Gastroesophageal sphincter (tissue), 4 donors: ENCODE measurements around the gene GSAP. TPM values are rescaled to one million over a fixed set of nuclear protein-coding genes. Genes with fewer than 3 reads are reported as not detected.

Experiments
- ATAC-seq: fragments of 150-250 bp; one replicate; pipeline ENCODE4 v1.9.1; 2016; ENCODE audit warnings: mild to moderate bottlenecking, moderate library complexity
- H3K27ac ChIP-seq, 4 donors: fragments of 200-600 bp; sonication (generic) in 3 of 4; 1 replicate in 3 of 4; 2 replicates in 1 of 4; pipeline ENCODE4 v1.5.1; 2016 to 2019
- H3K27me3 ChIP-seq: fragments of 200-600 bp; sonication (generic); one replicate; pipeline ENCODE4 v1.5.1; 2019
- H3K36me3 ChIP-seq, 2 donors: fragments of 200-600 bp; sonication (generic); one replicate each; pipeline ENCODE4 v1.5.1; 2019; ENCODE audit warnings: control low read depth in 1 of 2
- H3K4me1 ChIP-seq, 3 donors: fragments of 200-600 bp; sonication (generic); 1 replicate in 2 of 3; 2 replicates in 1 of 3; pipeline ENCODE4 v1.5.1; 2016 to 2019; ENCODE audit warnings: control low read depth in 2 of 3
- H3K4me3 ChIP-seq, 2 donors: fragments of 200-600 bp; sonication (generic); one replicate each; pipeline ENCODE4 v1.5.1; 2019; ENCODE audit warnings: mild to moderate bottlenecking in 1 of 2, moderate library complexity in 1 of 2
- H3K9me3 ChIP-seq, 3 donors: fragments of 200-600 bp; sonication (generic); one replicate each; pipeline ENCODE4 v1.5.1; 2017 to 2019; ENCODE audit warnings: control low read depth in 2 of 3
- EP300 ChIP-seq: sonication (generic); formaldehyde crosslinking; IDR thresholded peaks from one replicate; pipeline ENCODE4 v1.6.1; 2017; ENCODE audit warnings: antibody characterized with exemption, mild to moderate bottlenecking
- POLR2A ChIP-seq, 2 donors: fragments of 450-650 bp; IDR thresholded peaks; one replicate each; pipeline ENCODE4 v1.6.1; 2017; ENCODE audit warnings: antibody characterized with exemption in 2 of 2, mild to moderate bottlenecking in 2 of 2, moderate library complexity in 1 of 2
- POLR2AphosphoS5 ChIP-seq: sonication (generic); formaldehyde crosslinking; IDR thresholded peaks from one replicate; pipeline ENCODE4 v1.6.1; 2017; ENCODE audit warnings: antibody characterized with exemption
- WGBS, 2 donors: methylation state at CpG; one replicate each; pipeline ENCODE4 v1.1.5; 2018; ENCODE audit warnings: low coverage in 1 of 2; 5-methylcytosine and 5-hydroxymethylcytosine counted together
- total RNA-seq, 4 donors: library from RNA; depleted of rRNA; stranded (reverse); fragments of >200 nt; gene quantifications; one replicate each; pipeline ENCODE4 v1.1.0, GENCODE V29; 2016
- TF ChIP-seq, protein P1 (sequence below), 4 experiments: fragments of 200-600 bp in 2 of 4; fragments of 450-650 bp in 2 of 4; sonication (generic) in 1 of 4; IDR thresholded peaks; one replicate each; pipeline ENCODE4 v1.5.1; 2017 to 2019; ENCODE audit warnings: antibody characterized with exemption in 4 of 4, mild to moderate bottlenecking in 2 of 4, moderate library complexity in 2 of 4

The GSAP gene
- total RNA-seq, 4 donors from 2014 or later = 12.8 to 23.7 (median 15.5) TPM

DNA sequence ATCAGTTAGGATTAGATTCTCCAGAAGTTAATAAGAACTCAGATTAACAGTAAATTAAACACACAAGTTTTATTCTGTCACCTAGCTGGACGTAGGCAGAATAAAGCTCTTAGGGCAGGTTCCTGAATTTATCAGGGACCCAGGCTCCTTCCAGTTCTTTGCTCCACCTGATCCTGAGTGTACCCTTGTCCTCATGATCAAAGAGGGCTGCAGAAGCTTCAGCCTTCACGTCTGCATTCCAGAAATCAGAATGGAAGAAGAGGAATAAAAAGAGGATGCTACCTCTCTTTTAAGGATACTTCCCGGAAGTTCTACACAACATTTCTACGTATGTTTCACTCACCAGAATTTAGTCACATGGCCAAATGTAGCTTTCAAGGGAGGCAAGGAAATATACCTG lies 1.7 kb upstream of the GSAP start:
- Histone ChIP-seq H3K27me3 (no peaks in the 10 kb centered on the region), H3K4me3 (no peak overlapping the region), H3K36me3 (no peaks in the 10 kb centered on the region), H3K9me3 (no peaks in the 10 kb centered on the region), H3K4me1 (peaks cover 0 to 25% (median 0%) of the 10 kb centered on the region in 3 donors), H3K27ac (no peak overlapping the region)
- TF ChIP-seq EP300 (no peak), POLR2A (IDR thresholded peaks at IDR 0.05) (no peak)
- TF ChIP-seq, protein P1, sequence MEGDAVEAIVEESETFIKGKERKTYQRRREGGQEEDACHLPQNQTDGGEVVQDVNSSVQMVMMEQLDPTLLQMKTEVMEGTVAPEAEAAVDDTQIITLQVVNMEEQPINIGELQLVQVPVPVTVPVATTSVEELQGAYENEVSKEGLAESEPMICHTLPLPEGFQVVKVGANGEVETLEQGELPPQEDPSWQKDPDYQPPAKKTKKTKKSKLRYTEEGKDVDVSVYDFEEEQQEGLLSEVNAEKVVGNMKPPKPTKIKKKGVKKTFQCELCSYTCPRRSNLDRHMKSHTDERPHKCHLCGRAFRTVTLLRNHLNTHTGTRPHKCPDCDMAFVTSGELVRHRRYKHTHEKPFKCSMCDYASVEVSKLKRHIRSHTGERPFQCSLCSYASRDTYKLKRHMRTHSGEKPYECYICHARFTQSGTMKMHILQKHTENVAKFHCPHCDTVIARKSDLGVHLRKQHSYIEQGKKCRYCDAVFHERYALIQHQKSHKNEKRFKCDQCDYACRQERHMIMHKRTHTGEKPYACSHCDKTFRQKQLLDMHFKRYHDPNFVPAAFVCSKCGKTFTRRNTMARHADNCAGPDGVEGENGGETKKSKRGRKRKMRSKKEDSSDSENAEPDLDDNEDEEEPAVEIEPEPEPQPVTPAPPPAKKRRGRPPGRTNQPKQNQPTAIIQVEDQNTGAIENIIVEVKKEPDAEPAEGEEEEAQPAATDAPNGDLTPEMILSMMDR (IDR thresholded peaks at IDR 0.05) = no peak
- ATAC-seq = no peak
- 91 to 95% methylated on average over 4 of the region's 4 CpGs for WGBS, 2 donors

DNA sequence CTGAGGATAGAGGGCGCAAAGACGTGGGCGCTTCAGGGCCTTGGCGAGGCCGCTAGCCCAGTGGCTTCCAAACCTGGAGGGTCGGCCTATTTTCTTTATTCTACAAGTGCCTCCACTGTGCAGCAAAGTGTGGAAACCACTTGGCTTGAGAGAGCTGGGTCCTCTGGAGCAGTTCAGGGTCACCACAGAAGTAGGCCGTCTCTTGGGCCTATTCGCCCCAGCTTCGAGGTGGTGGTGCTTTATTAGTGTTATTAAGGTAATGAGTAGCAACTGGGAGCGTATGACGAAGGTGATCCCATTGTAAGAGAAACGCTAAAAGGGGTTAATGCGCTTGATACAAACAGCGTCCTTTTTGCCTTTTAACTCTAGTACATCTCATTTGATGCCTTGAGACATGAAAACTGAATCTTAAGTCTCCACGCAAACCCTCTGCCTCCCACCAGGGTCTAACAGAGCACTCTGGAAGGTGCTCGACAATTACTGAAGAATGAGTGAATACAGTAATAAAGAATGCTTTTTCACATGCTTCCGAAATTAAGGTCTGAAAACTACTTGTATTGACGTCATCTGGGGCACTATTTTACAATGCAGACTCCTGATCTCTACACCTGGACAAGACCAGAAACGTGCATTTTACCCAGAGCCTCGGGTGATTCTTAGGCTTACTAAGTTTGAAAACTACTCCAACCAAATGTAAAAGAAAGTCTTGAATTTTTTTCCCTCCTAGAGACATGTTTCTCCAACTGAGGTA lies 647 bp upstream of the GSAP start:
- TF ChIP-seq POLR2AphosphoS5 (no peak), POLR2A (IDR thresholded peaks at IDR 0.05) (no peak), EP300 (no peak)
- TF ChIP-seq, protein P1 (IDR thresholded peaks at IDR 0.05) = no peak
- H3K27ac ChIP-seq = peak overlapping the region; percentile 77 to 93 (median 92)
- H3K36me3 ChIP-seq = no peaks in the 10 kb centered on the region
- WGBS, 2 donors = 65 to 70% methylated on average over 9 to 14 of the region's 20 CpGs
- ATAC-seq = no peak
- H3K27me3 ChIP-seq = no peaks in the 10 kb centered on the region
- no peaks in the 10 kb centered on the region for H3K9me3 ChIP-seq
- peaks cover 0 to 25% (median 0%) of the 10 kb centered on the region in 3 donors for H3K4me1 ChIP-seq
- H3K4me3 ChIP-seq = peak overlapping the region; percentile 87 to 94

DNA sequence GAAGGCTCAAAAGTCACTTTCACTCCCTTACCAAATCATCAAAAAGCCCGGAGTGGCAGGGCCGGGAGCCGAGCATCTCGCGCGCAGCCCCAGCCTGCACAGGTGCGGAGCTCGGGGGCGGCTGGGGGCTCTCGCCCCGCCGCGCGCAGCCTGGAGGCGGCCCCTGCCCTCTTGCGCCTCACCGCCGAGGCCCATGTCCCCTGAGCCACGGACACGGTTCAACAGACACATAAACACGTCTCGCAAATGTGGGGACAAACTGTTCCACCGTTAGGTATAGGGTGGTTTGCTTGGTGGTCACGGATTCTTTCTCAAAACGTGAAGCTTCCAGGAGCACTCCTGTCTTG lies 700 bp downstream of the GSAP start:
- peak overlapping the region; percentile 77 to 93 (median 92) for H3K27ac ChIP-seq
- H3K4me1 ChIP-seq = peaks cover 0 to 27% (median 0%) of the 10 kb centered on the region in 3 donors
- TF ChIP-seq EP300 (no peak), POLR2A (IDR thresholded peaks at IDR 0.05) (no peak), POLR2AphosphoS5 (no peak)
- peak overlapping the region; percentile 87 to 94 for H3K4me3 ChIP-seq
- H3K9me3 ChIP-seq = no peaks in the 10 kb centered on the region
- WGBS, 2 donors = 0% methylated on average over 2 of the region's 25 CpGs; no CpG with 5 or more reads in 1 of the 2 donors
- no peaks in the 10 kb centered on the region for H3K27me3 ChIP-seq
- no peaks in the 10 kb centered on the region for H3K36me3 ChIP-seq
- ATAC-seq = peak; percentile 38

GRCh38 chr7:77413861-77414424 lies 2.2 kb downstream of the GSAP start:
- TF ChIP-seq, protein P1 (IDR thresholded peaks at IDR 0.05) = no peak
- TF ChIP-seq POLR2A (IDR thresholded peaks at IDR 0.05) = no peak
- no peak for TF ChIP-seq EP300
- TF ChIP-seq POLR2AphosphoS5 = no peak
- H3K27ac ChIP-seq = peak overlapping the region in 2 of 4 donors; percentile 38 to 44

GRCh38 chr7:77413128-77413527 lies 3.0 kb downstream of the GSAP start:
- H3K4me1 ChIP-seq = peaks cover 0 to 34% (median 0%) of the 10 kb centered on the region in 3 donors
- 52 to 79% methylated on average over 2 to 4 of the region's 4 CpGs for WGBS, 2 donors
- H3K36me3 ChIP-seq = no peaks in the 10 kb centered on the region
- H3K4me3 ChIP-seq = no peak overlapping the region
- peak overlapping the region in 2 of 4 donors; percentile 38 to 44 for H3K27ac ChIP-seq
- TF ChIP-seq EP300 = no peak
- no peak for TF ChIP-seq POLR2AphosphoS5
- TF ChIP-seq, protein P1 (IDR thresholded peaks at IDR 0.05) = no peak
- no peak for TF ChIP-seq POLR2A (IDR thresholded peaks at IDR 0.05)
- H3K9me3 ChIP-seq = no peaks in the 10 kb centered on the region
- no peaks in the 10 kb centered on the region for H3K27me3 ChIP-seq
- ATAC-seq = no peak

More at GRCh38 chr7:77413861-77414424, 2.2 kb downstream of the GSAP start:
- peaks cover 0 to 34% (median 0%) of the 10 kb centered on the region in 3 donors for H3K4me1 ChIP-seq
- H3K9me3 ChIP-seq = no peaks in the 10 kb centered on the region
- H3K36me3 ChIP-seq = no peaks in the 10 kb centered on the region
- no peaks in the 10 kb centered on the region for H3K27me3 ChIP-seq
- H3K4me3 ChIP-seq = no peak overlapping the region
- ATAC-seq = no peak
